Activated CD8-positive, alpha-beta T cell treated with anti-CD3 and anti-CD28 coated beads, Interleukin-2, amount 10 ng/mL, durations not matched to agents 7 days and 5 days (primary cell): ENCODE data around the gene MMP1. TPM values are rescaled to one million over a fixed set of nuclear protein-coding genes. Genes with fewer than 3 reads are reported as not detected.
"Not testable (repeated sequence)": the region's sequence is repeated elsewhere in the genome, so short reads cannot be mapped to it uniquely, and the experiment has no call there.

Experiments
- ATAC-seq: fragments of 150-1000 bp; cut with Tn5 transposase; one replicate; pipeline ENCODE4 v1.10.0; 2021; ENCODE audit warnings: moderate library complexity
- CTCF ChIA-PET: fragments of 350-600 bp; sonication (Branson Sonifier 250); formaldehyde crosslinking; loops from one replicate; lab custom pipeline; 2021; ENCODE audit warnings: antibody characterized with exemption; lab: Charles Lee
- POLR2A ChIA-PET: fragments of 350-600 bp; sonication (Branson Sonifier 250); formaldehyde crosslinking; loops from one replicate; lab custom pipeline; 2021; ENCODE audit warnings: antibody characterized with exemption; lab: Charles Lee
- DNase-seq: peaks from one replicate; pipeline ENCODE4 v3.0.0-alpha.2; 2020
- H3K27ac Mint-ChIP-seq: one replicate; pipeline ENCODE4 v1.8.0; 2021; ENCODE audit warnings: mild to moderate bottlenecking, mixed read lengths
- H3K27me3 Mint-ChIP-seq: one replicate; pipeline ENCODE4 v1.8.0; 2021; ENCODE audit warnings: low read depth, mixed read lengths
- H3K36me3 Mint-ChIP-seq: one replicate; pipeline ENCODE4 v1.8.0; 2021; ENCODE audit warnings: low read depth, mixed read lengths
- H3K4me1 Mint-ChIP-seq: one replicate; pipeline ENCODE4 v1.8.0; 2021; ENCODE audit warnings: low read depth, mixed read lengths
- H3K4me3 Mint-ChIP-seq: one replicate; pipeline ENCODE4 v1.8.0; 2021; ENCODE audit warnings: mild to moderate bottlenecking, mixed read lengths
- H3K9me3 Mint-ChIP-seq: one replicate; pipeline ENCODE4 v1.8.0; 2022; ENCODE audit warnings: mixed read lengths; ENCODE audit not compliant: insufficient read depth
- total RNA-seq, 2 experiments: library from RNA; stranded (reverse); gene quantifications; one replicate each; pipeline ENCODE4 v1.2.3, GENCODE V29; 2021

MMP1 gene
- total RNA-seq, 2 experiments from 2014 or later = not detected

DNA sequence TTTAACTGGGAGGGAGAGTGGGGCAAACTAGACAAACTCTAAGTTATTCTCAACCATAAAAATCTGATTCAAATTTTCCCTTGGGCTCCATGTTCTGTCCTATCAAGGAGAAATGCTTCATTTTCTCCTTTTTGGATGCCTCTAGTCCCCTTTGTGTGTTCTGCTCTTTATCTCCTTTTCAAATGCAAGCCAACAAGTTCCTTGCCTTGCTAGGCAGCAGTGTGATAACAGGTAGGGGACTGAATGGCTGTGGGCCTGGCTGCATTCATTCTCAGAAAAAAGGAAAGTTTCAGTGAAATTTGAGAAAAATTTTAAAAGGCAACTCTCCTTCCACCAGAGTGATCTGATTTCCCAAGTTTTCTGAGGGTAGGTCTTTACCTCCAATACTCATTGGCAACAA lies 46.3 kb downstream of the MMP1 start:
- no peaks in the 10 kb centered on the region for H3K9me3 Mint-ChIP-seq
- ChIA-PET CTCF (interaction anchor here (0.6 kb wide), 1 partner anchor 478 kb away, joined by 3 read pairs; no protein-coding TSS in a partner anchor), POLR2A (no interaction called here)
- no peaks in the 10 kb centered on the region for H3K36me3 Mint-ChIP-seq
- no peaks in the 10 kb centered on the region for H3K4me1 Mint-ChIP-seq
- H3K27ac Mint-ChIP-seq = no peak overlapping the region
- DNase-seq (no peak), ATAC-seq (no peak)
- peaks cover 9% of the 10 kb centered on the region for H3K27me3 Mint-ChIP-seq
- no peak overlapping the region for H3K4me3 Mint-ChIP-seq

DNA sequence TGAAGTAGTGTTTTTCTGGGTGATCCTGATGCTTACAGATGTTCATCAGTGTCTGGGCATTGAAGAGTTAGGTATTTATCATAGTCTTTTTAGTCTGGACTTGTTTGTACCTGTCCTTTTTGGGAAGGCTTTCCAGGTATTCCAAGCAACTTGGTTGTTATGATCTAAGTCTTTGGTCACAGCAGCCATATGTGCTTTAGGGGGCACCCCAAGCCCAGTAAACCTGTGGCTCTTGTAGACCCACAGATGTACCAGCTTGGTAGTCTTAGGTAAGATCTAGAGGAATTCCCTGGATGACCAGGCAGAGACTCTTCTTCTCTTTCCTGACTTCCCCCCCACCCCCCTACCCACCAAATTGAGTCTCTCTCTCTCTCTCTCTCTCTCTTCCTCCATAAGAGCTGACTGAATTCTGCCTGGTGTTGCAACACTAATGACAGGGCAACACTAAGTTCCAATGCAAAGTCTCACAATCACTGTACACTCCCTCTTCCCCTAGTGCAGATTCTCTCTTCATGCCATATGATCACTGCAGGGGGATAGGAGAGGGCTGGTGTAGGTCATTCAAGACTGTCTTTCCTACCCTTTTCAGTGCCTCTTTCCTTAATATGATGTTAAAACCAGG lies 48.7 kb downstream of the MMP1 start:
- ATAC-seq (no peak), DNase-seq (no peak)
- Mint-ChIP-seq H3K36me3 (no peaks in the 10 kb centered on the region), H3K27me3 (peaks cover 8% of the 10 kb centered on the region), H3K27ac (no peak overlapping the region), H3K4me1 (no peaks in the 10 kb centered on the region), H3K4me3 (no peak overlapping the region), H3K9me3 (no peaks in the 10 kb centered on the region)
- CTCF ChIA-PET = no interaction called here
- POLR2A ChIA-PET = no interaction called here

DNA sequence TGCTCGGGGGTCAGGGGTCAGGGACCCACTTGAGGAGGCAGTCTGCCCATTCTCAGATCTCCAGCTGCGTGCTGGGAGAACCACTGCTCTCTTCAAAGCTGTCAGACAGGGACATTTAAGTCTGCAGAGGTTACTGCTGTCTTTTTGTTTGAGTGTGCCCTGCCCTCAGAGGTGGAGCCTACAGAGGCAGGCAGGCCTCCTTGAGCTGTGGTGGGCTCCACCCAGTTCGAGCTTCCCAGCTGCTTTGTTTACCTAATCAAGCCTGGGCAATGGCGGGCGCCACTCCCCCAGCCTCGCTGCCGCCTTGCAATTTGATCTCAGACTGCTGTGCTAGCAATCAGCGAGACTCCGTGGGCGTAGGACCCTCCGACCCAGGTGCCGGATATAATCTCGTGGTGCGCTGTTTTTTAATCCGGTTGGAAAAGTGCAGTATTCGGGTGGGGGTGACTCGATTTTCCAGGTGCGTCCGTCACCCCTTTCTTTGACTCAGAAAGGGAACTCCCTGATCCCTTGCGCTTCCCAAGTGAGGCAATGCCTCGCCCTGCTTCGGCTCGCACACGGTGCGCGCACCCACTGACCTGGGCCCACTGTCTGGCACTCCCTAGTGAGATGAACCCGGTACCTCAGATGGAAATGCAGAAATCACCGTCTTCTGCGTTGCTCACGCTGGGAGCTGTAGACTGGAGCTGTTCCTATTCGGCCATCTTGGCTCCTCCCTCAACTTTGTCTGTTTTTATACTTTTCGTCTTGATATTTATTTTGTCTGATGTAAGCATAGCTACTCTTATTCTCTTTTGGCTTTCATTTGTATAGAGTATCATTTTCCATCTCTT lies 51.0 kb downstream of the MMP1 start:
- H3K4me3 Mint-ChIP-seq, H3K27ac Mint-ChIP-seq, ATAC-seq, H3K27me3 Mint-ChIP-seq, H3K36me3 Mint-ChIP-seq, H3K9me3 Mint-ChIP-seq, DNase-seq, CTCF ChIA-PET, H3K4me1 Mint-ChIP-seq, POLR2A ChIA-PET: not testable (repeated sequence)

Other genes starting within 250 kb of the MMP1 start
- not detected for gene MMP20, start 172.8 kb downstream of the MMP1 start, total RNA-seq
- gene MMP27, start 92.4 kb downstream of the MMP1 start, total RNA-seq = not detected
- not detected for gene MMP8, start 73.2 kb downstream of the MMP1 start, total RNA-seq
- gene MMP10, start 17.5 kb downstream of the MMP1 start, total RNA-seq = not detected
- not detected for gene MMP3, start 45.4 kb upstream of the MMP1 start, total RNA-seq
- not detected for gene MMP12, start 76.8 kb upstream of the MMP1 start, total RNA-seq
- not detected for gene MMP13, start 157.6 kb upstream of the MMP1 start, total RNA-seq